Measurements from ENCODE around the gene EIF3F. TPM values are rescaled to one million over a fixed set of nuclear protein-coding genes. Genes with fewer than 3 reads are reported as not detected.

EIF3F gene
- total RNA-seq, 1 donor from 2014 or later = 257 TPM

DNA sequence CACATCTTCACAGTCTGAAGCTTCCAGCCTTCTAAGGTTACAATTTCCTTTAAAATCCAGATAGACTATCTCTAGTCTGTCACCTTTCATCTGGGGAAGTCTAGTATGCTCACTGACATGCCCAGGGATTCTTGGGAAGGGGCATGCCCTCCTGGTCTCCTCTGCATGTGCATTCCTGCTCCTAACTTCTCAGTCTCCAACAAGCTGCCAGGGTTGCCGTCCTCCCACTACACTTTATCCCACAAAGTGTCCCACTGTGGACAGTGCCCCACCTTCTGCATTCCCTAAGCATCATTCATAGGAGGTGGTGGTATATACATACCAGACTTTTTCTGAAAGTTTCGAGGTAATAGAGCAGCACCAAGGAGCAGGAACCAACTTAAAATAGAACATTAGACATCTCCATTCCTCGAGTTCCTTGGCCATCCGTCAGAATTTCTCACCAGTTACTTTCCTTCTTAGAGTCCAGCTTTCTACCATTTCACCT is 28.7 kb downstream of the EIF3F start:
- Histone ChIP-seq H3K27me3 (peaks cover 59% of the 10 kb centered on the region), H4K20me1 (ENCODE audit: low read depth) (peaks cover 15% of the 10 kb centered on the region), H2AFZ (replicated peaks) (no peak overlapping the region), H3K79me2 (ENCODE audit: low read depth) (no peaks in the 10 kb centered on the region), H3K9ac (no peak overlapping the region), H3K9me3 (ENCODE audit: low read depth) (no peaks in the 10 kb centered on the region), H3F3A (ENCODE audit: low read depth) (peaks cover 18% of the 10 kb centered on the region), H3K36me3 (no peaks in the 10 kb centered on the region), H3K4me2 (no peak overlapping the region), H3K4me3 (no peak overlapping the region), H3K4me1 (peaks cover 10% of the 10 kb centered on the region), H3K27ac (no peak overlapping the region)
- no peak for DNase-seq (ENCODE audit: low spot score)
- no peaks in the 10 kb centered on the region for H3K36me3 Mint-ChIP-seq
- TF ChIP-seq EZH2 (IDR thresholded peaks at IDR 0.05) = no peak
- TF ChIP-seq, protein P1, sequence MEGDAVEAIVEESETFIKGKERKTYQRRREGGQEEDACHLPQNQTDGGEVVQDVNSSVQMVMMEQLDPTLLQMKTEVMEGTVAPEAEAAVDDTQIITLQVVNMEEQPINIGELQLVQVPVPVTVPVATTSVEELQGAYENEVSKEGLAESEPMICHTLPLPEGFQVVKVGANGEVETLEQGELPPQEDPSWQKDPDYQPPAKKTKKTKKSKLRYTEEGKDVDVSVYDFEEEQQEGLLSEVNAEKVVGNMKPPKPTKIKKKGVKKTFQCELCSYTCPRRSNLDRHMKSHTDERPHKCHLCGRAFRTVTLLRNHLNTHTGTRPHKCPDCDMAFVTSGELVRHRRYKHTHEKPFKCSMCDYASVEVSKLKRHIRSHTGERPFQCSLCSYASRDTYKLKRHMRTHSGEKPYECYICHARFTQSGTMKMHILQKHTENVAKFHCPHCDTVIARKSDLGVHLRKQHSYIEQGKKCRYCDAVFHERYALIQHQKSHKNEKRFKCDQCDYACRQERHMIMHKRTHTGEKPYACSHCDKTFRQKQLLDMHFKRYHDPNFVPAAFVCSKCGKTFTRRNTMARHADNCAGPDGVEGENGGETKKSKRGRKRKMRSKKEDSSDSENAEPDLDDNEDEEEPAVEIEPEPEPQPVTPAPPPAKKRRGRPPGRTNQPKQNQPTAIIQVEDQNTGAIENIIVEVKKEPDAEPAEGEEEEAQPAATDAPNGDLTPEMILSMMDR (IDR thresholded peaks at IDR 0.05) = no peak
- no peak for TF ChIP-seq EZH2phosphoT487 (IDR thresholded peaks at IDR 0.05)
- H3K4me3 Mint-ChIP-seq = no peak overlapping the region
- H3K4me1 Mint-ChIP-seq = peaks cover 20% of the 10 kb centered on the region
- H3K27ac Mint-ChIP-seq = no peak overlapping the region
- H3K9me3 Mint-ChIP-seq = no peaks in the 10 kb centered on the region
- H3K27me3 Mint-ChIP-seq (ENCODE audit: insufficient read depth, low read depth) = peaks cover 32% of the 10 kb centered on the region

DNA sequence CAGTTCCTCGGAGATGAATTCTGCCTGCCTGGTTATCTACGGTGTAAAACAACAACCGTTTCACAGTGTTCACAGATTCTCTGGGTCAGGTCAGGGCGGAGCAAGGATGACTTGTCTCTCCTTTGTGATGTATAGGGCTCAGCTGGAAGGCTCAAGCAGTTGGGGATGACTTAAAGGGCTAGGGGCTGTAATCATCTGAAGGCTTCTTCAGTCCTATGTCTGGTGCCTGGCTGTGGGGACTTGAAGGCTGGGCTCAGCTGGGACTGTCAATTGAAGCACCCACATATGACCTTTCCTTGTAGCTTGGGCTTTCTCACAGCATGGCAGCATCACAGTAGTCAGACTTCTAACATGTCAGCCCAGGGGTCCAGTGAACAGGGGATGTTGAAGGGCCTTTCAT is 29.3 kb downstream of the EIF3F start:
- peaks cover 18% of the 10 kb centered on the region for H3F3A ChIP-seq (ENCODE audit: low read depth)
- no peaks in the 10 kb centered on the region for H3K36me3 ChIP-seq
- Mint-ChIP-seq H3K36me3 (no peaks in the 10 kb centered on the region), H3K4me1 (peaks cover 20% of the 10 kb centered on the region), H3K27ac (no peak overlapping the region), H3K27me3 (ENCODE audit: insufficient read depth, low read depth) (peaks cover 30% of the 10 kb centered on the region), H3K4me3 (no peak overlapping the region), H3K9me3 (no peaks in the 10 kb centered on the region)
- H4K20me1 ChIP-seq (ENCODE audit: low read depth) = peaks cover 17% of the 10 kb centered on the region
- no peak overlapping the region for H3K4me3 ChIP-seq
- TF ChIP-seq, protein P1 (IDR thresholded peaks at IDR 0.05) = no peak
- TF ChIP-seq EZH2 (IDR thresholded peaks at IDR 0.05) = no peak
- no peak for TF ChIP-seq EZH2phosphoT487 (IDR thresholded peaks at IDR 0.05)
- H3K9me3 ChIP-seq (ENCODE audit: low read depth) = no peaks in the 10 kb centered on the region
- H3K9ac ChIP-seq = no peak overlapping the region
- no peak overlapping the region for H2AFZ ChIP-seq (replicated peaks)
- H3K27ac ChIP-seq = no peak overlapping the region
- peaks cover 65% of the 10 kb centered on the region for H3K27me3 ChIP-seq
- H3K79me2 ChIP-seq (ENCODE audit: low read depth) = no peaks in the 10 kb centered on the region
- DNase-seq (ENCODE audit: low spot score) = no peak
- peaks cover 10% of the 10 kb centered on the region for H3K4me1 ChIP-seq
- peak overlapping the region; percentile 31 for H3K4me2 ChIP-seq

DNA sequence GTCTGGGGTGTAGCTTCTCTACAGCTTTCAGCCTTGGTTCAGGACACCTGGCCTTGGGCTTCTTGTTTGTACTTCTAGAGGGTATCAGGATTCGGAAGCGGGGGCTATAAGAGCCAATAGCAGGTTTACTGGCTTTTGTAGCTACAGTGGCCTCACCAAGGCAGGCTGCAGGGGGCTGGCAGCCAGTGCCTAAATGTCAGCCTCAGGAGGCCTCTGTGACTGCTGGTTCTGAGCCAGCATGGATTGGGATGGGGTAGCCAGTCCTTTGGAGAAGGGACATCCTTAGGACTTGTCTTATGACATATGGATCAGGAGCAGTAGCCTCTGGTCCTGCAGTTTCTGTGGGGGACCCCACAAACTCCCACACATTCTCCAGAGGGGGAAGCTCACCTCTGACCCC is 29.9 kb downstream of the EIF3F start:
- no peak overlapping the region for H3K4me3 Mint-ChIP-seq
- no peaks in the 10 kb centered on the region for H3K36me3 Mint-ChIP-seq
- H3K9ac ChIP-seq = no peak overlapping the region
- no peak overlapping the region for H2AFZ ChIP-seq (replicated peaks)
- peaks cover 17% of the 10 kb centered on the region for H4K20me1 ChIP-seq (ENCODE audit: low read depth)
- H3K27me3 ChIP-seq = peaks cover 72% of the 10 kb centered on the region
- H3K9me3 ChIP-seq (ENCODE audit: low read depth) = no peaks in the 10 kb centered on the region
- H3K4me1 Mint-ChIP-seq = peaks cover 20% of the 10 kb centered on the region
- H3K27me3 Mint-ChIP-seq (ENCODE audit: insufficient read depth, low read depth) = peaks cover 32% of the 10 kb centered on the region
- peaks cover 18% of the 10 kb centered on the region for H3F3A ChIP-seq (ENCODE audit: low read depth)
- no peak overlapping the region for H3K4me2 ChIP-seq
- no peaks in the 10 kb centered on the region for H3K36me3 ChIP-seq
- no peak overlapping the region for H3K27ac ChIP-seq
- no peaks in the 10 kb centered on the region for H3K9me3 Mint-ChIP-seq
- DNase-seq (ENCODE audit: low spot score) = no peak
- no peak overlapping the region for H3K4me3 ChIP-seq
- no peak overlapping the region for H3K27ac Mint-ChIP-seq
- TF ChIP-seq, protein P1 (IDR thresholded peaks at IDR 0.05) = no peak
- TF ChIP-seq EZH2 (IDR thresholded peaks at IDR 0.05) (no peak), EZH2phosphoT487 (IDR thresholded peaks at IDR 0.05) (no peak)
- peaks cover 10% of the 10 kb centered on the region for H3K4me1 ChIP-seq
- H3K79me2 ChIP-seq (ENCODE audit: low read depth) = no peaks in the 10 kb centered on the region

All from neural progenitor cell (in vitro differentiated cells).